Ishikawa (cell line): ENCODE data around the gene KCNG2.

Source experiments
- CEBPB ChIP-seq: IDR thresholded peaks from 2 replicates; pipeline ENCODE4 v1.6.1; 2012
- CREB1 ChIP-seq: IDR thresholded peaks from 2 replicates; pipeline ENCODE4 v1.6.1; 2012; ENCODE audit warnings: low read depth
- EGR1 ChIP-seq: IDR thresholded peaks from 2 replicates; pipeline ENCODE4 v1.6.1; 2012
- EP300 ChIP-seq: IDR thresholded peaks from 2 replicates; pipeline ENCODE4 v1.6.1; 2012; ENCODE audit warnings: borderline replicate concordance
- FOXM1 ChIP-seq: IDR thresholded peaks from 2 replicates; pipeline ENCODE4 v1.6.1; 2012; ENCODE audit warnings: low read depth, borderline replicate concordance
- NFIC ChIP-seq: IDR thresholded peaks from 2 replicates; pipeline ENCODE4 v1.6.1; 2012
- RAD21 ChIP-seq: IDR thresholded peaks from 2 replicates; pipeline ENCODE4 v1.6.1; 2012; ENCODE audit warnings: low read depth
- TAF1 ChIP-seq: IDR thresholded peaks from 2 replicates; pipeline ENCODE4 v1.6.1; 2012; ENCODE audit warnings: low read depth, mild to moderate bottlenecking
- TCF12 ChIP-seq: IDR thresholded peaks from 2 replicates; pipeline ENCODE4 v1.6.1; 2012; ENCODE audit warnings: low read depth
- TEAD4 ChIP-seq: IDR thresholded peaks from 2 replicates; pipeline ENCODE4 v1.6.1; 2012
- YY1 ChIP-seq: IDR thresholded peaks from 2 replicates; pipeline ENCODE4 v1.6.1; 2012; ENCODE audit warnings: low read depth
- ZBTB7A ChIP-seq: IDR thresholded peaks from 2 replicates; pipeline ENCODE4 v1.6.1; 2012; ENCODE audit warnings: low read depth
- TF ChIP-seq, protein P1 (sequence below): IDR thresholded peaks from 2 replicates; pipeline ENCODE4 v1.6.1; 2012
- TF ChIP-seq, protein P2 (sequence below): IDR thresholded peaks from 2 replicates; pipeline ENCODE4 v1.6.1; 2012; ENCODE audit warnings: low read depth, mild to moderate bottlenecking
- TF ChIP-seq, protein P3 (sequence below): IDR thresholded peaks from 2 replicates; pipeline ENCODE4 v1.6.1; 2012

The KCNG2 gene

DNA sequence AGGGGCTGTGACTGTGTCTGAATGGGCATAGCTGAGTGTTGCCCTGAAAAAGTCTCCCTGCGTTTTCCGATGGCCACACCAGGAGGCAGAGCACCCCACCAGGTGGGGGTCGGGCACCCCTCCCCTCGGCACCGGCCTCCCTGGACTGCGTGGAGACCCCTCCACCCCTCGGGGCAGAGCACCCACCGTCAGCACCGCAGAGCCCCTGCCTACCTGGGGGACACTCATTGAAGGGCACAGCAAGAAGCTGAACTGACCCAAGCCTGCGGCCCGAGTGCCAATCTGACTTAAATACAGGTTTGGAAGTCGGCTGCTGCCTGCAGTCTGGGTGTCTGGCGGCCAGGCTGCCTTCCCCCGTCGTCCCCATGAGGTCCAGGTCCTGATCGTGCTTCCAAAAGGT is 69.9 kb downstream of the KCNG2 start:
- TF ChIP-seq TCF12 = no peak
- no peak for TF ChIP-seq FOXM1
- no peak for TF ChIP-seq TAF1

DNA sequence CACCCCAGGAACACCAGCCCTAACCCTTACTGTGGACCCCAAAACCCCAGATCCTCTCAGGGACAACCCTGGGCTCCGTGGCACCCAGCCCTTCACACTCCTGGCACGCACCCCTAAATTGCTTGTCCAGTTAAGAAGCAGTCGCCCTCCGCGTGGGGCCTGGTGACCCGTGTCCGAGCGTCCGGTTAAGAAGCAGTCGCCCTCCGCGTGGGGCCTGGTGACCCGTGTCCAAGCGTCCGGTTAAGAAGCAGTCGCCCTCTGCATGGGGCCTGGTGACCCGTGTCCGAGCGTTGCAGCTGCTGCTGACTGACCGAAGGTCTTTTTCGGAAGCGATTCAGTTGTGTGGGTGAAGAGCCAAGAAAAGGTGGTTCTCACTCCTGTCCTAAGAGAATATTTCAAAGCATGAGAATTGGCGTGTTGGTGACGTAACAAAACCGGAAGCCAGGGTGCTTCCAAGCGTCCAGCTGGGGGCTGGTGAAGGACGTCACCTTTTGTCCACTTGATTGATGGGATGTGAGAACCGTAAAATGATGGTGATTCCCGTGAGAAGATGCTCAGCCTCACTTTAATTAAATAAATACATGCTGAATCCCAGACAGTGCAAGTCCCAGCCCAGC is 70.5 kb downstream of the KCNG2 start:
- TF ChIP-seq, protein P1, sequence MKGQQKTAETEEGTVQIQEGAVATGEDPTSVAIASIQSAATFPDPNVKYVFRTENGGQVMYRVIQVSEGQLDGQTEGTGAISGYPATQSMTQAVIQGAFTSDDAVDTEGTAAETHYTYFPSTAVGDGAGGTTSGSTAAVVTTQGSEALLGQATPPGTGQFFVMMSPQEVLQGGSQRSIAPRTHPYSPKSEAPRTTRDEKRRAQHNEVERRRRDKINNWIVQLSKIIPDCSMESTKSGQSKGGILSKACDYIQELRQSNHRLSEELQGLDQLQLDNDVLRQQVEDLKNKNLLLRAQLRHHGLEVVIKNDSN = no peak
- TF ChIP-seq EP300 (no peak), TAF1 (no peak), TCF12 (no peak), FOXM1 (no peak), CEBPB (no peak), ZBTB7A (no peak), NFIC (no peak), YY1 (no peak), CREB1 (no peak)
- TF ChIP-seq, protein P2, sequence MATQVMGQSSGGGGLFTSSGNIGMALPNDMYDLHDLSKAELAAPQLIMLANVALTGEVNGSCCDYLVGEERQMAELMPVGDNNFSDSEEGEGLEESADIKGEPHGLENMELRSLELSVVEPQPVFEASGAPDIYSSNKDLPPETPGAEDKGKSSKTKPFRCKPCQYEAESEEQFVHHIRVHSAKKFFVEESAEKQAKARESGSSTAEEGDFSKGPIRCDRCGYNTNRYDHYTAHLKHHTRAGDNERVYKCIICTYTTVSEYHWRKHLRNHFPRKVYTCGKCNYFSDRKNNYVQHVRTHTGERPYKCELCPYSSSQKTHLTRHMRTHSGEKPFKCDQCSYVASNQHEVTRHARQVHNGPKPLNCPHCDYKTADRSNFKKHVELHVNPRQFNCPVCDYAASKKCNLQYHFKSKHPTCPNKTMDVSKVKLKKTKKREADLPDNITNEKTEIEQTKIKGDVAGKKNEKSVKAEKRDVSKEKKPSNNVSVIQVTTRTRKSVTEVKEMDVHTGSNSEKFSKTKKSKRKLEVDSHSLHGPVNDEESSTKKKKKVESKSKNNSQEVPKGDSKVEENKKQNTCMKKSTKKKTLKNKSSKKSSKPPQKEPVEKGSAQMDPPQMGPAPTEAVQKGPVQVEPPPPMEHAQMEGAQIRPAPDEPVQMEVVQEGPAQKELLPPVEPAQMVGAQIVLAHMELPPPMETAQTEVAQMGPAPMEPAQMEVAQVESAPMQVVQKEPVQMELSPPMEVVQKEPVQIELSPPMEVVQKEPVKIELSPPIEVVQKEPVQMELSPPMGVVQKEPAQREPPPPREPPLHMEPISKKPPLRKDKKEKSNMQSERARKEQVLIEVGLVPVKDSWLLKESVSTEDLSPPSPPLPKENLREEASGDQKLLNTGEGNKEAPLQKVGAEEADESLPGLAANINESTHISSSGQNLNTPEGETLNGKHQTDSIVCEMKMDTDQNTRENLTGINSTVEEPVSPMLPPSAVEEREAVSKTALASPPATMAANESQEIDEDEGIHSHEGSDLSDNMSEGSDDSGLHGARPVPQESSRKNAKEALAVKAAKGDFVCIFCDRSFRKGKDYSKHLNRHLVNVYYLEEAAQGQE = no peak

DNA sequence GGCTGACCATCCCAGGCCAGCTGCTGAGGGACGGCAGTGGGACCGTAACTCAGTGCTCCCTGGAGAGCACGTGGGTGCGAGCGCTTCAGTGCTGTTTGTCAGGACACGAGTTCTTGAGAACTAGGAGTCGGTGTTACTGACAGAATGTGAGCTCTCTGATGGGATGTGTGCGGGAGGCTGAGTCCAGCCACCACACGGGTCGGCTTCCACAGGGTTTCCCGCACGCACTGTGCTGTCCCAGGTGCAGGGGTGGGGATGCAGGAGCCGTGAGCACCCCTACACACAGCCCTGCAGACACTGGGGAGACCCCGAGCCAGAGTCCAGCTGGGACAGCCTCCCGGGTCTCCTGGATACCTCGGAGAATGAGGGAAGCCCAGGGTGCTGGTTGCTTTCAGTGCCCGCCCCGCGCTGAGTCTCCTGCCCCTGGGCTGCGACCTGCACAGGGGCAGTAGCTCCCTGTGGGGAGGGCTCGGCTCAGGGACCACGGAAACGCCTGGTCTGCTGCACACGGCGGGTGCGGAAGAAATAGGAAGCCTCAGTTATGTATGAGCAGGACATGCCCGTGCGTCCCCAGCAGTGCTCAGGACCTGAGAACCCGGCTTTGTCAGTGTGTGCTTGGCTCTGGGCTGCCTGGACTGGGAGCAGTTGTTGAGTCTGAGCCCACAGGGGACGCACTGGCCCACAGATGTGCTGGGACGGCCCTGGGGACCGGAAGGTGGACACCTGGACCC is 71.2 kb downstream of the KCNG2 start:
- TF ChIP-seq, protein P1 = no peak
- no peak for TF ChIP-seq ZBTB7A
- no peak for TF ChIP-seq RAD21
- no peak for TF ChIP-seq CREB1
- no peak for TF ChIP-seq EP300
- no peak for TF ChIP-seq TEAD4
- no peak for TF ChIP-seq NFIC
- TF ChIP-seq TAF1 = no peak
- TF ChIP-seq YY1 = no peak
- TF ChIP-seq EGR1 = no peak
- no peak for TF ChIP-seq TCF12
- TF ChIP-seq, protein P3, sequence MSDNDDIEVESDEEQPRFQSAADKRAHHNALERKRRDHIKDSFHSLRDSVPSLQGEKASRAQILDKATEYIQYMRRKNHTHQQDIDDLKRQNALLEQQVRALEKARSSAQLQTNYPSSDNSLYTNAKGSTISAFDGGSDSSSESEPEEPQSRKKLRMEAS = no peak
- TF ChIP-seq, protein P2 = no peak
- TF ChIP-seq FOXM1 = no peak
- TF ChIP-seq CEBPB = no peak

DNA sequence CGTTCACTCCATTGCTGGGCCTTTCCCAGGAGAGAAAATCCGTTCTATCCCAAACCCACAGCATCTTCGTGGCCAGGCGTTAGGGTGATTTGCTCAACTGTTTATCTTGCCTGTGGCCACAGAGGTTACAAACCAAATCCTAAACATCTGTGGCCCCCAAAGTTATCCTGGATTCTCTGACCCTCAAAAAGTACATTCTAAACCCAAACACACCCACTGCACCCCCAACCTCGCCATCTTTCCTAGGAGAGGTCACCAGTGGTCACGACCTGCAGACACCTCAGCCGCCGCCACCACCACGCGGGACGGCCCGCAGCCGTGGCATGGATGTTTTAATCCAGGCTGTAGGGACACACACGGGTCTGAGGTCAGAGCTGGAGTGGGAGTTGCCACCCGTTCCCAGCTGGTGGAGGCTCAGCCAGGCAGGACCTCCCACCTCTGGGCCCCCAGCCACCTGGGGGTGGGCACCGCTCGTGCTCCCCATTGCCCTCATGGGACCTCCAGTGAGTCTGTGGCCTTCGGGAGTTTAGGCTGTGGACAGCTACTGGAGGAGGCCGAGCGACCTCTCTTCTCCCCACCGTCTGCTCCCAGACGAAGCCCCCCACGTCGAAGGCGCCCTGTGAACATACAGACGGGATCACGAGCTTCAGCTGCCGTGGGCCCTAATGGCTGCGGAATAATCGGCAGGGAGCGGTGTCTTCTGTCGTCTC is 72.0 kb downstream of the KCNG2 start:
- TF ChIP-seq, protein P1 = no peak
- no peak for TF ChIP-seq NFIC
- TF ChIP-seq, protein P2 = no peak
- TF ChIP-seq EGR1 = no peak
- TF ChIP-seq TCF12 = no peak
- TF ChIP-seq EP300 = no peak
- no peak for TF ChIP-seq FOXM1
- TF ChIP-seq CREB1 = no peak
- no peak for TF ChIP-seq ZBTB7A
- no peak for TF ChIP-seq YY1
- TF ChIP-seq TEAD4 = no peak
- no peak for TF ChIP-seq CEBPB
- TF ChIP-seq, protein P3 = no peak
- TF ChIP-seq RAD21 = no peak
- no peak for TF ChIP-seq TAF1
